ENCODE data around the gene SIGLEC1. TPM values are rescaled to one million over a fixed set of nuclear protein-coding genes. Genes with fewer than 3 reads are reported as not detected.

The SIGLEC1 gene
- total and polyA plus RNA-seq, 10 of the 15 experiments (the other 5 are each of a cell fraction or from before 2014, with no cell fraction given): 0.05 TPM; not detected in 9

DNA sequence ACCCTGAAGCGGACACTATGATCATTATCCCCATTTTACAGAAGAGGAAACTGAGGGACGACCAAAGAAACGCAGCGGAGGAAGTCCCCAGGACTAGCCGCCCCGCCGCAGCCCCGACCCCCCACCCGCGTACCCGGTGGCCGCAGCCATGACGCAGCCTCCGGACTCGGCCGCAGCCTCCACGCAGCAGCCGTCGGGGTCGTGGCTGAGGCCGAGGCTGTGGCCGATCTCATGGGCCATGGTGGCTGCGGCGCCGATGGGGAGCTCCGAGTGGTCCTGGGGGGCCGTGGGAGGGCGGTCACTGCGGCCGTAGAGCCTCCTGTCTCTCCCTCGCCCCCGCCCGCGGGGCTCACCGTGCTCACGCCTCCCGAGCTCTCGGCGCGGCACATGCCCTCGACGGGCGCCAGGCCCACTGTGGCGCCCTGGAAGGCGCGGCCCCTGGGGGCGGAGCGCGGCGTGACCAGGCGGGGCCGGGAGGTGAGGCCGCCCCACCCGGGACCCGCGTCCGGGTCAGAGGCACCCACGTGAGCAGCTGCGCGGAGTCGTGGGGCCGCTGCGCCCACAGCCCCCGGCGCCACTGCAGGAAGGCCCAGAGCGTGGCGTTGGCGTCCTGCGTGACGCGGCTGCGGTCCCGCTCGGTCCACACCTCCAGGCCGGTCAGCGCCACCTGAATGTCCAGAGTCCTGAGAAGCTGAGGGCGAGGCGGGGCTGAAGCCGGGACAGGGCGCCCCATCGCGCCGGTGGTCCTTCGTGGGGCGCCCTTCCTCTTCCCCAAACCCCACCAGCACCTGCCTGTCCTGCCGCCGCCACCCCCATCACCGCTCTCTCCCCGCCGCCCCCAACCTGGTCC is 39.0 kb downstream of the SIGLEC1 start (continued):
- no peak for TF ChIP-seq TARDBP (IDR thresholded peaks at IDR 0.05; ENCODE audit: borderline replicate concordance)

GRCh38 chr20:3672547-3673171 is 39.7 kb downstream of the SIGLEC1 start:
- H3K9ac ChIP-seq (ENCODE audit: control insufficient read depth, insufficient read depth, low read length): no peak overlapping the region
- peaks cover 0 to 5% of the 10 kb centered on the region in 2 experiments; a peak in 2 of 4 replicates for H3K27me3 ChIP-seq (replicated peaks in 1 of 2; ENCODE audit: control insufficient read depth in 2 of 2, insufficient read depth in 2 of 2, low read length in 1 of 2)
- no peaks in the 10 kb centered on the region; the same call in 1 of the 2 replicates for H3K4me1 ChIP-seq (ENCODE audit: control insufficient read depth, insufficient read depth, low read length)
- 19% methylated on average over 56 of the region's 58 CpGs for WGBS (ENCODE audit: insufficient coverage, insufficient replicate concordance, low lambda C conversion rate, missing lambda C conversion rate)
- H4K20me1 ChIP-seq (ENCODE audit: control insufficient read depth, insufficient read depth): no peaks in the 10 kb centered on the region; the same call in 1 of the 2 replicates
- H2AFZ ChIP-seq (ENCODE audit: control insufficient read depth, low read depth, low read length): no peak overlapping the region
- no peak overlapping the region for H3K4me3 ChIP-seq
- no peaks in the 10 kb centered on the region for H3K36me3 ChIP-seq (ENCODE audit: control insufficient read depth in 2 of 2, insufficient read depth in 2 of 2, low read length in 1 of 2)
- intact Hi-C loops (cut with micrococcal nuclease; ENCODE audit: unreplicated experiment) (no loop called here), in situ Hi-C loops (cut with MboI) (no loop called here)
- TF ChIP-seq RBBP5 (conservative IDR thresholded peaks at IDR 0.05): no peak
- peak; percentile 83 for TF ChIP-seq HDAC6 (IDR thresholded peaks at IDR 0.05; ENCODE audit: unreplicated experiment)
- DNase-seq (ENCODE audit: low read depth, low spot score): no peak
- POLR2A ChIA-PET: no interaction called here
- SMC1A ChIA-PET (ENCODE audit: uncharacterized antibody, unreplicated experiment): no interaction called here
- H3K4me2 ChIP-seq (ENCODE audit: control insufficient read depth, insufficient read depth): no peak overlapping the region
- no peaks in the 10 kb centered on the region for H3K9me3 ChIP-seq (replicated peaks; ENCODE audit: control insufficient read depth, insufficient read depth, low read length)
- H3K79me2 ChIP-seq (ENCODE audit: control insufficient read depth, insufficient read depth, low read length): no peaks in the 10 kb centered on the region
- no peak for ATAC-seq
- BruUV-seq (replicated peaks): no TSS peak
- RAD21 ChIA-PET (ENCODE audit: unreplicated experiment): no interaction called here
- FAIRE-seq: no peak
- CTCF ChIA-PET: no interaction called here
- no peak overlapping the region for H3K27ac ChIP-seq (ENCODE audit: control insufficient read depth, insufficient read depth)

DNA sequence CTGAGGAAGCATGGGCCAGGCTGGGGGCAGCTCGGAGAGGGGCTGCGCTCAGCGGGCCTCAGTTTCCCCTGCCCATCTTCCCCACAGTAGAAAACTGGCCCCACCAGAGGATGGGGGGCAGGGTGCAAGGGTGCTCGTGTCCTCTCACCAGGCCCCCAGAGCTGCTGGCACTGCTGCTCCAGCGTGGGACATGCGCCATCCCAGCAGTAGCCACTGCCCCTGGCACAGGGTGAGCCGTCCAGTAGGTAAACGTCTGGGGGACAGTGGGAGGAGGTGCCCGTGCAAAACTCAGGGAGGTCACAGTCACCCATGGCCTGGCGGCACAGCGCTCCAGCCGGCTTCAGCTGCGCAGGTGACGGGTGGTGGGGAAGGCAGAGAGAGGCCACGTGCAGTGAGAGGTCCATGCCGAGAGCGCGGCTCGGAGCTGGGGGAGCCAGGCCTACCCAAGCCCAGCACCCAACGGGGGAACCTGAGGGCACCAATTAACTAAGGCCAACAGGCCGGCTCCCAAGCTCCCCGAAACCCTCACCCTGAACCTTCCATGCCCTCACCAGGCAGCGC is 40.3 kb downstream of the SIGLEC1 start:
- BruUV-seq (replicated peaks): no TSS peak
- TF ChIP-seq PAX8 (IDR thresholded peaks at IDR 0.05) (no peak), GATAD2B (conservative IDR thresholded peaks at IDR 0.05; ENCODE audit: low read depth) (no peak), NR2C1 (IDR thresholded peaks at IDR 0.05) (no peak), IKZF2 (IDR thresholded peaks at IDR 0.05) (no peak), PAX5 (IDR thresholded peaks at IDR 0.05; ENCODE audit: borderline replicate concordance, low read depth, low read length) (no peak), HSF1 (IDR thresholded peaks at IDR 0.05; ENCODE audit: low read depth, low read length) (no peak)
- TF ChIP-seq, protein P1, sequence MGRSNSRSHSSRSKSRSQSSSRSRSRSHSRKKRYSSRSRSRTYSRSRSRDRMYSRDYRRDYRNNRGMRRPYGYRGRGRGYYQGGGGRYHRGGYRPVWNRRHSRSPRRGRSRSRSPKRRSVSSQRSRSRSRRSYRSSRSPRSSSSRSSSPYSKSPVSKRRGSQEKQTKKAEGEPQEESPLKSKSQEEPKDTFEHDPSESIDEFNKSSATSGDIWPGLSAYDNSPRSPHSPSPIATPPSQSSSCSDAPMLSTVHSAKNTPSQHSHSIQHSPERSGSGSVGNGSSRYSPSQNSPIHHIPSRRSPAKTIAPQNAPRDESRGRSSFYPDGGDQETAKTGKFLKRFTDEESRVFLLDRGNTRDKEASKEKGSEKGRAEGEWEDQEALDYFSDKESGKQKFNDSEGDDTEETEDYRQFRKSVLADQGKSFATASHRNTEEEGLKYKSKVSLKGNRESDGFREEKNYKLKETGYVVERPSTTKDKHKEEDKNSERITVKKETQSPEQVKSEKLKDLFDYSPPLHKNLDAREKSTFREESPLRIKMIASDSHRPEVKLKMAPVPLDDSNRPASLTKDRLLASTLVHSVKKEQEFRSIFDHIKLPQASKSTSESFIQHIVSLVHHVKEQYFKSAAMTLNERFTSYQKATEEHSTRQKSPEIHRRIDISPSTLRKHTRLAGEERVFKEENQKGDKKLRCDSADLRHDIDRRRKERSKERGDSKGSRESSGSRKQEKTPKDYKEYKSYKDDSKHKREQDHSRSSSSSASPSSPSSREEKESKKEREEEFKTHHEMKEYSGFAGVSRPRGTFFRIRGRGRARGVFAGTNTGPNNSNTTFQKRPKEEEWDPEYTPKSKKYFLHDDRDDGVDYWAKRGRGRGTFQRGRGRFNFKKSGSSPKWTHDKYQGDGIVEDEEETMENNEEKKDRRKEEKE (IDR thresholded peaks at IDR 0.05): no peak

More for the DNA sequence above, 40.3 kb downstream of the SIGLEC1 start:
- POLR2A ChIA-PET: no interaction called here
- RAD21 ChIA-PET (ENCODE audit: unreplicated experiment): no interaction called here
- intact Hi-C loops (cut with micrococcal nuclease; ENCODE audit: unreplicated experiment) (no loop called here), in situ Hi-C loops (cut with MboI) (no loop called here)
- DNase-seq (ENCODE audit: low read depth, low spot score): no peak
- SMC1A ChIA-PET (ENCODE audit: uncharacterized antibody, unreplicated experiment): no interaction called here
- Histone ChIP-seq H3K4me1 (ENCODE audit: control insufficient read depth, insufficient read depth, low read length) (no peaks in the 10 kb centered on the region; the same call in 1 of the 2 replicates), H2AFZ (ENCODE audit: control insufficient read depth, low read depth, low read length) (no peak overlapping the region), H3K27ac (ENCODE audit: control insufficient read depth, insufficient read depth) (no peak overlapping the region), H4K20me1 (ENCODE audit: control insufficient read depth, insufficient read depth) (no peaks in the 10 kb centered on the region; the same call in 1 of the 2 replicates), H3K79me2 (ENCODE audit: control insufficient read depth, insufficient read depth, low read length) (no peaks in the 10 kb centered on the region), H3K4me3 (no peak overlapping the region), H3K9me3 (replicated peaks; ENCODE audit: control insufficient read depth, insufficient read depth, low read length) (no peaks in the 10 kb centered on the region), H3K27me3 (replicated peaks in 1 of 2; ENCODE audit: control insufficient read depth in 2 of 2, insufficient read depth in 2 of 2, low read length in 1 of 2) (peaks cover 0 to 5% of the 10 kb centered on the region in 2 experiments; a peak in 2 of 4 replicates), H3K4me2 (ENCODE audit: control insufficient read depth, insufficient read depth) (no peak overlapping the region), H3K9ac (ENCODE audit: control insufficient read depth, insufficient read depth, low read length) (no peak overlapping the region), H3K36me3 (ENCODE audit: control insufficient read depth in 2 of 2, insufficient read depth in 2 of 2, low read length in 1 of 2) (no peaks in the 10 kb centered on the region)
- 50% methylated on average over 23 of the region's 23 CpGs for WGBS (ENCODE audit: insufficient coverage, insufficient replicate concordance, low lambda C conversion rate, missing lambda C conversion rate)
- CTCF ChIA-PET: no interaction called here
- FAIRE-seq: no peak
- no peak for ATAC-seq
